ENCODE results near the gene EMILIN2.

Gene EMILIN2

GRCh38 chr18:2887470-2887869, 40.7 kb downstream of the EMILIN2 start:
- Histone ChIP-seq H4K20me1 (ENCODE audit: insufficient read depth, low read length) (no peaks in the 10 kb centered on the region), H3K4me2 (ENCODE audit: low read length) (no peak overlapping the region), H3K9me2 (ENCODE audit: low read depth, low read length) (no peaks in the 10 kb centered on the region), H3K9ac (ENCODE audit: low read length) (no peak overlapping the region), H2AFZ (ENCODE audit: low read length) (no peak overlapping the region), H3F3A (ENCODE audit: insufficient read depth, low read length) (no peaks in the 10 kb centered on the region), H3K27ac (ENCODE audit: low read depth, low read length, poor library complexity, severe bottlenecking) (no peak overlapping the region), H3K9me3 (ENCODE audit: low read length) (no peaks in the 10 kb centered on the region), H3K4me1 (ENCODE audit: insufficient read depth, low read length, severe bottlenecking) (peaks cover 22% of the 10 kb centered on the region), H3K36me3 (ENCODE audit: insufficient read depth, low read length) (no peaks in the 10 kb centered on the region), H3K4me3 (ENCODE audit: low read depth, low read length, poor library complexity, severe bottlenecking) (no peak overlapping the region), H3K27me3 (ENCODE audit: insufficient read depth, low read length) (no peaks in the 10 kb centered on the region), H3K79me2 (ENCODE audit: insufficient read depth, low read length) (no peaks in the 10 kb centered on the region)
- TF ChIP-seq EZH2 (IDR thresholded peaks at IDR 0.05; ENCODE audit: borderline replicate concordance, low read length) (no peak), CTCF (IDR thresholded peaks at IDR 0.05; ENCODE audit: low read length) (no peak)

- no peak for TF ChIP-seq CTCF (IDR thresholded peaks at IDR 0.05; ENCODE audit: low read length)
- TF ChIP-seq EZH2 (IDR thresholded peaks at IDR 0.05; ENCODE audit: borderline replicate concordance, low read length): no peak
Observed at GRCh38 chr18:2889761-2890192, 43.0 kb downstream of the EMILIN2 start.

GRCh38 chr18:2890606-2891005, 43.8 kb downstream of the EMILIN2 start:
- Histone ChIP-seq H3K9me3 (ENCODE audit: low read length) (no peaks in the 10 kb centered on the region), H3K9ac (ENCODE audit: low read length) (no peak overlapping the region), H3K79me2 (ENCODE audit: insufficient read depth, low read length) (no peaks in the 10 kb centered on the region), H3K4me2 (ENCODE audit: low read length) (no peak overlapping the region), H3K4me1 (ENCODE audit: insufficient read depth, low read length, severe bottlenecking) (no peaks in the 10 kb centered on the region), H4K20me1 (ENCODE audit: insufficient read depth, low read length) (no peaks in the 10 kb centered on the region), H3K27me3 (ENCODE audit: insufficient read depth, low read length) (no peaks in the 10 kb centered on the region), H3K27ac (ENCODE audit: low read depth, low read length, poor library complexity, severe bottlenecking) (no peak overlapping the region), H3K36me3 (ENCODE audit: insufficient read depth, low read length) (no peaks in the 10 kb centered on the region), H3F3A (ENCODE audit: insufficient read depth, low read length) (no peaks in the 10 kb centered on the region), H3K9me2 (ENCODE audit: low read depth, low read length) (no peaks in the 10 kb centered on the region), H3K4me3 (ENCODE audit: low read depth, low read length, poor library complexity, severe bottlenecking) (no peak overlapping the region), H2AFZ (ENCODE audit: low read length) (no peak overlapping the region)
- TF ChIP-seq EZH2 (IDR thresholded peaks at IDR 0.05; ENCODE audit: borderline replicate concordance, low read length) (no peak), CTCF (IDR thresholded peaks at IDR 0.05; ENCODE audit: low read length) (no peak)

More at GRCh38 chr18:2889761-2890192, 43.0 kb downstream of the EMILIN2 start:
- Histone ChIP-seq H2AFZ (ENCODE audit: low read length) (no peak overlapping the region), H3K9me2 (ENCODE audit: low read depth, low read length) (no peaks in the 10 kb centered on the region), H3K27ac (ENCODE audit: low read depth, low read length, poor library complexity, severe bottlenecking) (no peak overlapping the region), H3K36me3 (ENCODE audit: insufficient read depth, low read length) (no peaks in the 10 kb centered on the region), H3K4me1 (ENCODE audit: insufficient read depth, low read length, severe bottlenecking) (peaks cover 4% of the 10 kb centered on the region), H3K27me3 (ENCODE audit: insufficient read depth, low read length) (no peaks in the 10 kb centered on the region), H4K20me1 (ENCODE audit: insufficient read depth, low read length) (no peaks in the 10 kb centered on the region), H3F3A (ENCODE audit: insufficient read depth, low read length) (no peaks in the 10 kb centered on the region), H3K9ac (ENCODE audit: low read length) (no peak overlapping the region), H3K4me2 (ENCODE audit: low read length) (no peak overlapping the region), H3K4me3 (ENCODE audit: low read depth, low read length, poor library complexity, severe bottlenecking) (no peak overlapping the region), H3K9me3 (ENCODE audit: low read length) (no peaks in the 10 kb centered on the region), H3K79me2 (ENCODE audit: insufficient read depth, low read length) (no peaks in the 10 kb centered on the region)

All from OCI-LY1 (cell line).